Lower lobe of right lung (tissue), 2 donors: ENCODE results near the gene USP49. TPM values are rescaled to one million over a fixed set of nuclear protein-coding genes. Genes with fewer than 3 reads are reported as not detected.

Experiments used
- ATAC-seq, 2 donors: fragments of 200-7000 bp; cut with Tn5 transposase; one replicate each; pipeline ENCODE4 v1.9.1; 2020 to 2022; ENCODE audit warnings: mild to moderate bottlenecking in 2 of 2, moderate library complexity in 2 of 2
- DNase-seq: peaks from one replicate; pipeline ENCODE4 v3.0.0-alpha.2; 2020
- H3K27ac ChIP-seq: fragments of 200-600 bp; one replicate; pipeline ENCODE4 v1.8.0; 2022
- H3K27me3 ChIP-seq: fragments of 200-600 bp; one replicate; pipeline ENCODE4 v1.8.0; 2022; ENCODE audit warnings: low read depth
- H3K36me3 ChIP-seq: fragments of 200-600 bp; one replicate; pipeline ENCODE4 v1.8.0; 2022; ENCODE audit warnings: mild to moderate bottlenecking
- H3K4me1 ChIP-seq: fragments of 200-600 bp; one replicate; pipeline ENCODE4 v1.8.0; 2022
- H3K4me3 ChIP-seq: fragments of 200-600 bp; one replicate; pipeline ENCODE4 v1.8.0; 2022; ENCODE audit warnings: mild to moderate bottlenecking
- H3K9me3 ChIP-seq: fragments of 200-600 bp; one replicate; pipeline ENCODE4 v1.8.0; 2022
- CTCF ChIP-seq: fragments of 200-600 bp; IDR thresholded peaks from one replicate; pipeline ENCODE4 v1.8.0; 2022; ENCODE audit warnings: antibody characterized with exemption, mild to moderate bottlenecking
- intact Hi-C: fragments of 100-400 bp; cut with DNase I; formaldehyde crosslinking; loops from one replicate; pipeline ENCODE4 v1.11.0; 2022
- total RNA-seq: library from RNA; stranded (reverse); fragmentation: NEBNext Ultra II Directional; extraction: Animal tissue kit (Norgen Biotek cat#: 25700); gene quantifications from one replicate; pipeline ENCODE4 v1.2.1, GENCODE V29; 2021
- donor health status: DM: no; HTN: yes; CAD: no; lungs with severe emphysema.

USP49 gene
- total RNA-seq, 1 donor from 2014 or later, result 3.9 TPM

GRCh38 chr6:41780551-41781365 is 114.4 kb downstream of the USP49 start, which contains the start of gene PRICKLE4:
TSS of gene PRICKLE4 (plus strand) at chr6:41780782. CDS start at chr6:41783474, 2,692 bp downstream.
- Histone ChIP-seq H3K27ac (peak within 1 kb of the TSS; percentile 78), H3K9me3 (no peaks in the 10 kb centered on the region)

GRCh38 chr6:41779788-41780550 is 115.2 kb downstream of the USP49 start, which contains the start of gene FRS3:
TSS of gene FRS3 (minus strand) at chr6:41779900. CDS start at chr6:41776987, 2,913 bp downstream.
- intact Hi-C loops, result no loop called here
- peaks cover 37% of the 10 kb centered on the region for H3K36me3 ChIP-seq
- peak; percentile 80 for TF ChIP-seq CTCF
- H3K27ac ChIP-seq, result peak within 1 kb of the TSS; percentile 78
- ATAC-seq, result peak; percentile 92 to 96
- H3K4me1 ChIP-seq, result peaks cover 55% of the 10 kb centered on the region
- H3K9me3 ChIP-seq, result no peaks in the 10 kb centered on the region
- DNase-seq, result peak; percentile 99
- H3K4me3 ChIP-seq, result peak within 1 kb of the TSS; percentile 92
- H3K27me3 ChIP-seq, result no peaks in the 10 kb centered on the region

More at GRCh38 chr6:41780551-41781365, 114.4 kb downstream of the USP49 start, which contains the start of gene PRICKLE4:
- ATAC-seq (peak; percentile 59 to 63), DNase-seq (peak; percentile 71)
- H3K4me1 ChIP-seq, result peaks cover 63% of the 10 kb centered on the region
- H3K36me3 ChIP-seq, result peaks cover 30% of the 10 kb centered on the region
- intact Hi-C loops, result no loop called here
- H3K27me3 ChIP-seq, result no peaks in the 10 kb centered on the region
- TF ChIP-seq CTCF, result no peak
- peak within 1 kb of the TSS; percentile 92 for H3K4me3 ChIP-seq

- Histone ChIP-seq H3K27me3 (no peaks in the 10 kb centered on the region), H3K4me1 (peaks cover 48% of the 10 kb centered on the region), H3K4me3 (peak overlapping the region; percentile 92), H3K9me3 (no peaks in the 10 kb centered on the region), H3K36me3 (peaks cover 38% of the 10 kb centered on the region), H3K27ac (peak overlapping the region; percentile 62)
- DNase-seq (no peak), ATAC-seq (no peak)
- intact Hi-C loops, result no loop called here
- TF ChIP-seq CTCF, result no peak
Observed at GRCh38 chr6:41779336-41779735, 115.8 kb downstream of the USP49 start.

- no peak for TF ChIP-seq CTCF
- H3K27me3 ChIP-seq, result no peaks in the 10 kb centered on the region
- H3K4me3 ChIP-seq, result peak overlapping the region; percentile 92
- DNase-seq, result no peak
- H3K27ac ChIP-seq, result peak overlapping the region; percentile 62
- no peak for ATAC-seq
- intact Hi-C loops, result no loop called here
- no peaks in the 10 kb centered on the region for H3K9me3 ChIP-seq
- H3K36me3 ChIP-seq, result peaks cover 38% of the 10 kb centered on the region
- H3K4me1 ChIP-seq, result peaks cover 44% of the 10 kb centered on the region
Observed at GRCh38 chr6:41778895-41779294, 116.3 kb downstream of the USP49 start.

GRCh38 chr6:41777551-41778285 is 117.5 kb downstream of the USP49 start:
- no peak overlapping the region for H3K27ac ChIP-seq
- no peak for ATAC-seq
- no peak overlapping the region for H3K4me3 ChIP-seq
- no peak for DNase-seq
- H3K36me3 ChIP-seq, result peaks cover 44% of the 10 kb centered on the region
- H3K27me3 ChIP-seq, result no peaks in the 10 kb centered on the region
- intact Hi-C loops, result no loop called here
- TF ChIP-seq CTCF, result no peak
- no peaks in the 10 kb centered on the region for H3K9me3 ChIP-seq
- peaks cover 41% of the 10 kb centered on the region for H3K4me1 ChIP-seq
